OCI-LY7 (cell line): ENCODE measurements around the gene TRAF3. TPM values are rescaled to one million over a fixed set of nuclear protein-coding genes. Genes with fewer than 3 reads are reported as not detected.

Source experiments
- BruUV-seq: library from RNA; stranded (reverse); fragments of 400-500 nt; replicated peaks from 2 replicates; lab custom pipeline; 2021; lab: Mats Ljungman, UMichigan
- CTCF ChIA-PET: fragments of 300-600 bp; sonication (Branson Sonifier 250); formaldehyde crosslinking; loops from one replicate; lab custom pipeline; 2022; ENCODE audit warnings: antibody characterized with exemption; ENCODE audit not compliant: unreplicated experiment; lab: Charles Lee
- POLR2A ChIA-PET: fragments of 300-600 bp; sonication (Branson Sonifier 250); formaldehyde crosslinking; loops from one replicate; lab custom pipeline; 2022; ENCODE audit warnings: antibody characterized with exemption; lab: Charles Lee
- DNase-seq: peaks from one replicate; pipeline ENCODE4 v3.0.0-alpha.2; 2015; ENCODE audit warnings: low spot score
- H2AFZ ChIP-seq: fragments of 200-600 bp; sonication (generic), shearing (Covaris generic); 2 replicates; pipeline ENCODE4 v1.6.1; 2014; ENCODE audit warnings: mild to moderate bottlenecking, antibody characterized with exemption, low read length, moderate library complexity
- H3K27ac ChIP-seq: fragments of 200-600 bp; sonication (generic); 2 replicates; pipeline ENCODE4 v1.5.1; 2014; ENCODE audit warnings: mixed run types, low read depth, mild to moderate bottlenecking, moderate library complexity, low read length, inconsistent platforms; ENCODE audit not compliant: poor library complexity, severe bottlenecking
- H3K36me3 ChIP-seq: fragments of 200-600 bp; sonication (generic); 2 replicates; pipeline ENCODE4 v1.6.1; 2014; ENCODE audit warnings: mild to moderate bottlenecking, antibody characterized with exemption, low read length, moderate library complexity, mixed read lengths; ENCODE audit not compliant: insufficient read depth
- H3K4me1 ChIP-seq: fragments of 200-600 bp; sonication (generic); 2 replicates; pipeline ENCODE4 v1.5.1; 2014; ENCODE audit warnings: mild to moderate bottlenecking, low read length; ENCODE audit not compliant: insufficient read depth, poor library complexity, severe bottlenecking
- H3K4me2 ChIP-seq: fragments of 200-600 bp; sonication (generic); 2 replicates; pipeline ENCODE4 v1.6.1; 2014; ENCODE audit warnings: mild to moderate bottlenecking, low read length
- H3K4me3 ChIP-seq: fragments of 200-600 bp; sonication (generic); 2 replicates; pipeline ENCODE4 v1.5.1; 2014; ENCODE audit warnings: mild to moderate bottlenecking, low read depth, low read length; ENCODE audit not compliant: poor library complexity, severe bottlenecking
- H3K79me2 ChIP-seq: fragments of 200-600 bp; sonication (generic); 2 replicates; pipeline ENCODE4 v1.6.1; 2016; ENCODE audit warnings: low read depth, mild to moderate bottlenecking, low read length, moderate library complexity, mixed read lengths; ENCODE audit not compliant: insufficient read depth
- H3K9me2 ChIP-seq: fragments of 200-600 bp; sonication (generic); 2 replicates; pipeline ENCODE4 v1.6.1; 2016; ENCODE audit warnings: mild to moderate bottlenecking, low read length, mixed read lengths; ENCODE audit not compliant: insufficient read depth
- H3K9me3 ChIP-seq: fragments of 200-600 bp; sonication (generic); 2 replicates; pipeline ENCODE4 v1.6.1; 2014; ENCODE audit warnings: mild to moderate bottlenecking, mixed run types, low read length, mixed read lengths
- H4K20me1 ChIP-seq: fragments of 200-600 bp; sonication (generic); 2 replicates; pipeline ENCODE4 v1.6.1; 2014; ENCODE audit warnings: mild to moderate bottlenecking, antibody characterized with exemption, low read length, moderate library complexity, mixed read lengths; ENCODE audit not compliant: insufficient read depth
- EZH2phosphoT487 ChIP-seq: fragments of 200-600 bp; sonication (generic); IDR thresholded peaks from 2 replicates; pipeline ENCODE4 v1.6.1; 2018; ENCODE audit warnings: low read depth, borderline replicate concordance, mild to moderate bottlenecking, mixed run types, antibody characterized with exemption, low read length, moderate library complexity, mixed read lengths
- intact Hi-C: fragments of 100-400 bp; cut with micrococcal nuclease; formaldehyde crosslinking; loops from one replicate; pipeline ENCODE4 v1.10.0; 2022; ENCODE audit not compliant: unreplicated experiment
- total RNA-seq, 2 experiments: library from RNA; depleted of rRNA in 1 of 2; stranded (reverse); fragments of >200 nt in 1 of 2; shearing (Covaris generic) in 1 of 2; gene quantifications; 2 replicates each; pipeline ENCODE4 v1.2.3, GENCODE V29; 2014 to 2022
- TF ChIP-seq, protein P1 (sequence below): fragments of 200-600 bp; sonication (generic); conservative IDR thresholded peaks from 2 replicates; pipeline ENCODE4 v1.5.1; 2014; ENCODE audit warnings: mild to moderate bottlenecking, antibody characterized with exemption, low read length, moderate library complexity, mixed read lengths

The TRAF3 gene
- total RNA-seq, 2 experiments from 2014 or later, result 0.82 to 2.9 TPM

DNA sequence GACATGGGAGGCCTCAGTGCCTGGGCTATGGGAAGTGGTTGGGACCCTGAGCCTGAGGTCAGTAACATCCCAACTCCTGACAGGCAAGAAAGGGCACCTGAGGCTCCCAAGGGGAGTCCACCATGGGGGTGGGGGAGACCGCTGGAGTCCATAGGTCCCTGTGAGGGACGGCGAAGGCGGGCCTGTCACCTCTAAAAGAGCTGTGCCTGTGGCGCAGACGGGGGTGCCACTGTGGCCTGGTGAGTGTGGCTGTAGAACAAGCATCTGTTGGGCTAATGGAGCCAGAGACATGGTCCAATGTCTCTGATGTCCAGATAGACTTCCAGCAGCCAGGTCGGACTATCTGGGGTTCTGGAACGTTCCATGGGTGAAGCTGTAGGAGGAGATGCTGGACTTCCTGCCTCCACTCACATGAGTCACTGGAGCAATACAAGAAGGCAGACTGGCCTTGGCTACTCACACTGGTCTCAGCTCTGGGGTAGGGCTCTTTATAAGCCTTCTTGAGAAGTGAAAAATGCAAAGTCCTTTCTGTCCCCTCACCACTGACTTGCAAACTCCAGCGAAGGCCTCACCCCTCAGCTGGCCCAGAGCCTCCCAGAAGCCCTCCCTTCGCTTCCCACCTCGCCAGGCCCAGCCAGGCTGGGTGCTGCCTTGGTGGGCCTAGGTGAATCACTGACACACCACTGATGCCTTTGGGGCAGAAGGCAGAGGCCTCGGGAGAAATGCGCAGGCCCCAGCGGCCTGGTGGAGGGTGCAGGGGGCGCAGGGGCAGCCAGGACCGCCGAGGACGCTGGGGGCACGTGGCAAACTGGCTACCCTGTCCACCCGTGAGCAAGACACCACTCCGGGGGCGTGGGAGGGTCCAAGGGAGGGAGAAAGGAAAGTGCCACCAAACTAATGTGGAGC lies 1.1 kb upstream of the TRAF3 start:
- H3K9me2 ChIP-seq, result no peaks in the 10 kb centered on the region
- H4K20me1 ChIP-seq, result no peaks in the 10 kb centered on the region
- no peaks in the 10 kb centered on the region for H3K9me3 ChIP-seq
- DNase-seq, result no peak
- peaks cover 12% of the 10 kb centered on the region for H3K4me1 ChIP-seq
- H3K79me2 ChIP-seq, result no peaks in the 10 kb centered on the region
- peak overlapping the region; percentile 42; the same call in 1 of the 2 replicates for H3K4me2 ChIP-seq
- H2AFZ ChIP-seq, result no peak overlapping the region
- no peaks in the 10 kb centered on the region for H3K36me3 ChIP-seq
- intact Hi-C loops, result loop anchor here (1.0 kb wide), 1 partner anchor 142 kb away; no protein-coding TSS in a partner anchor
- H3K4me3 ChIP-seq, result no peak overlapping the region
- ChIA-PET POLR2A (interaction anchor here (0.6 kb wide), 1 partner anchor 197 kb away, joined by 3 read pairs; no protein-coding TSS in a partner anchor), CTCF (no interaction called here)
- no peak overlapping the region for H3K27ac ChIP-seq
- BruUV-seq, result no TSS peak
- TF ChIP-seq EZH2phosphoT487, result no peak
- TF ChIP-seq, protein P1, sequence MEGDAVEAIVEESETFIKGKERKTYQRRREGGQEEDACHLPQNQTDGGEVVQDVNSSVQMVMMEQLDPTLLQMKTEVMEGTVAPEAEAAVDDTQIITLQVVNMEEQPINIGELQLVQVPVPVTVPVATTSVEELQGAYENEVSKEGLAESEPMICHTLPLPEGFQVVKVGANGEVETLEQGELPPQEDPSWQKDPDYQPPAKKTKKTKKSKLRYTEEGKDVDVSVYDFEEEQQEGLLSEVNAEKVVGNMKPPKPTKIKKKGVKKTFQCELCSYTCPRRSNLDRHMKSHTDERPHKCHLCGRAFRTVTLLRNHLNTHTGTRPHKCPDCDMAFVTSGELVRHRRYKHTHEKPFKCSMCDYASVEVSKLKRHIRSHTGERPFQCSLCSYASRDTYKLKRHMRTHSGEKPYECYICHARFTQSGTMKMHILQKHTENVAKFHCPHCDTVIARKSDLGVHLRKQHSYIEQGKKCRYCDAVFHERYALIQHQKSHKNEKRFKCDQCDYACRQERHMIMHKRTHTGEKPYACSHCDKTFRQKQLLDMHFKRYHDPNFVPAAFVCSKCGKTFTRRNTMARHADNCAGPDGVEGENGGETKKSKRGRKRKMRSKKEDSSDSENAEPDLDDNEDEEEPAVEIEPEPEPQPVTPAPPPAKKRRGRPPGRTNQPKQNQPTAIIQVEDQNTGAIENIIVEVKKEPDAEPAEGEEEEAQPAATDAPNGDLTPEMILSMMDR, result no peak

DNA sequence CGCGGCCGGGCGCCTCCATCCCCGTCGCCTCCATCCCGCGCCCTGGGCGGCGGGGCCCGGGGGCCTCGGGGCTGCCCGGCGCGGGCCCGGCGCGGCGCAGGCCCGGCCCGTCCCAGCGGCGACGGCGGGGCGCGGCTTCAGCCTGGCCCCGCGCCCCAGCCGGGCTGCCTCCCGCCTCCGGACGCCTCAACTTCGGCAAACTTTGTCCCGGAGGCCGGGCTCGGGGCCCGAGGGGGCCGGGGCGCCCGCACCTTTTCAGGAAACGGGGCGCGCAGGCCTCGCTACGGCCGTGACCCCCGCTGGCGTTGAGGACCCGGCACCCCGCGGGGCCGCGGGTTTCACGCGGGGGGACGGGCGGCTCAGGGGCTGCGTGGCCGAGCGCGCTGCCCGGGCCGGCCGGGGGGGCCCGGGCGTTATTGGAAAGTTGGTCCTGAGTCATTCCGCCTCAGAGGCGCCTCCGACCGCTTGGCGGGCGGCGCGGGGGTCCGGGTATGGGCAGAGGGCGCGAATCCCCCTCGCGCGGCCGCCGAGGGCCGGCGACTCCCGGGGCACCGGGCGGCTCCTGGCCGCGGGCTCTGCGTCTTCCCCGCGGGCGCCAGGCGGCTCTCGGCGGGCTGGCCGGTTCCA lies 575 bp downstream of the TRAF3 start:
- H4K20me1 ChIP-seq, result no peaks in the 10 kb centered on the region
- H3K4me2 ChIP-seq, result peak overlapping the region; percentile 82
- H3K4me1 ChIP-seq, result peaks cover 12% of the 10 kb centered on the region
- CTCF ChIA-PET, result no interaction called here
- DNase-seq, result peak; percentile 19
- peak overlapping the region; percentile 73 for H2AFZ ChIP-seq
- POLR2A ChIA-PET, result no interaction called here
- intact Hi-C loops, result no loop called here
- H3K9me3 ChIP-seq, result no peaks in the 10 kb centered on the region
- no peak overlapping the region for H3K27ac ChIP-seq
- H3K9me2 ChIP-seq, result no peaks in the 10 kb centered on the region
- no peaks in the 10 kb centered on the region for H3K79me2 ChIP-seq
- H3K36me3 ChIP-seq, result no peaks in the 10 kb centered on the region
- BruUV-seq, result no TSS peak
- peak; percentile 77; the same call in 1 of the 2 replicates for TF ChIP-seq EZH2phosphoT487
- TF ChIP-seq, protein P1, result no peak
- H3K4me3 ChIP-seq, result peak overlapping the region; percentile 73
